ENCODE results near the gene PI4KA. TPM values are rescaled to one million over a fixed set of nuclear protein-coding genes. Genes with fewer than 3 reads are reported as not detected.

PI4KA gene
- total RNA-seq, 1 experiment from 2014 or later = 65.8 TPM

- Histone ChIP-seq H3T11ph (ENCODE audit: low read length) (no peak overlapping the region), H3K4ac (ENCODE audit: low read depth, low read length) (no peak overlapping the region), H2BK20ac (ENCODE audit: low read depth, low read length, poor library complexity, severe bottlenecking) (no peak overlapping the region), H2BK15ac (ENCODE audit: low read depth, low read length) (no peak overlapping the region), H3K27me3 (ENCODE audit: insufficient read depth, low read length) (no peaks in the 10 kb centered on the region), H3K9me3 (ENCODE audit: control insufficient read depth, low read depth, low read length) (no peaks in the 10 kb centered on the region), H3K27ac (ENCODE audit: insufficient read length, low read depth, low read length) (no peak overlapping the region), H4K8ac (replicated peaks; ENCODE audit: insufficient read length, low read depth, low read length) (no peak overlapping the region), H4K91ac (ENCODE audit: insufficient read length, low read depth, low read length) (no peak overlapping the region), H3K23ac (ENCODE audit: insufficient read length, low read depth, low read length) (no peak overlapping the region), H2AK5ac (ENCODE audit: insufficient read length, low read length) (no peak overlapping the region), H3K56ac (ENCODE audit: insufficient read length, low read depth, low read length) (no peak overlapping the region), H2BK12ac (ENCODE audit: insufficient read length, low read depth, low read length) (no peak overlapping the region), H4K5ac (ENCODE audit: insufficient read length, low read depth, low read length) (no peak overlapping the region), H2BK5ac (ENCODE audit: insufficient read length, low read length) (no peak overlapping the region), H3K4me2 (ENCODE audit: insufficient read depth, insufficient read length, low read length) (no peak overlapping the region), H3K9ac (ENCODE audit: extremely low read depth, insufficient read length, low read length) (no peak overlapping the region), H3K4me1 (ENCODE audit: insufficient read depth, low read length) (no peaks in the 10 kb centered on the region), H3K18ac (ENCODE audit: insufficient read length, low read depth, low read length) (no peak overlapping the region), H3K79me1 (ENCODE audit: insufficient read depth, low read depth, low read length, poor library complexity, severe bottlenecking) (no peaks in the 10 kb centered on the region), H3K79me2 (ENCODE audit: insufficient read depth, low read length) (no peaks in the 10 kb centered on the region), H2AFZ (ENCODE audit: low read length) (no peak overlapping the region), H3K14ac (ENCODE audit: insufficient read depth, low read length) (no peak overlapping the region), H4K20me1 (ENCODE audit: control insufficient read depth, insufficient read depth, insufficient read length) (no peaks in the 10 kb centered on the region), H2BK120ac (ENCODE audit: low read depth, low read length, poor library complexity, severe bottlenecking) (no peak overlapping the region), H3K23me2 (ENCODE audit: insufficient read length, low read depth, low read length, poor library complexity, severe bottlenecking) (no peaks in the 10 kb centered on the region)
- Mint-ChIP-seq H3K4me1 (peaks cover 9 to 11% of the 10 kb centered on the region in 2 experiments), H3K4me3 (no peak overlapping the region), H3K27me3 (ENCODE audit: low read depth) (no peaks in the 10 kb centered on the region), H3K9me3 (no peaks in the 10 kb centered on the region), H3K27ac (no peak overlapping the region), H3K36me3 (ENCODE audit: insufficient read depth in 1 of 3, low read depth in 3 of 3) (peaks cover 0 to 40% (median 4%) of the 10 kb centered on the region in 3 experiments; a peak in 2 of 7 replicates)
- no CpG with 5 or more reads among the region's 1 CpG for WGBS (ENCODE audit: extremely low coverage, insufficient read length, low lambda C conversion rate)
- TF ChIP-seq CTCF (conservative IDR thresholded peaks at IDR 0.05) = no peak
- no peak for DNase-seq
Observed at GRCh38 chr22:20823264-20823663, 35.3 kb downstream of the PI4KA start.
